ENCODE results near the gene UGT1A6.

UGT1A6 gene

GRCh38 chr2:233674314-233674713, 18.4 kb upstream of the UGT1A6 start:
- FAIRE-seq, result no peak
- TF ChIP-seq POLR2A (IDR thresholded peaks at IDR 0.05; ENCODE audit: low read depth, low read length), result no peak
- no peak for DNase-seq (ENCODE audit: insufficient read length, low spot score)

DNA sequence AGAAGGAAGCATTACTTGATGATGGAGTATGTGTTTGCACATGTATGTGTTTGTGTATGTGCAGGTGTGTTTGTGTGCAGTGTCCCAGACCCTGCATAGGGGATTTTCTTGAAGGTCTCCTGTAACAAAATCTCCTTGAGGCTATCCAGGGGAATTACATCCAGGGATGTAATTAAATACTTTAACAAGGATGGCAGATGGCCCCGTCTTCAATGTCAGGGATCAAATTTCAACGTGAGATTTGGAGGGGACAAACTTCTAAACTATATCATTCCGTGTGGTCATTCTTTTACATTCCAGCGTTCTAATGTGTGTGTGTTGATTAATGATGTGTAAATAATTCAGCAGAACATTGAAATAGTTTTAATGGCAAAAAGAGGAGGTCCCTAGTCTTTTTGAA, 17.7 kb upstream of the UGT1A6 start:
- FAIRE-seq (no peak), DNase-seq (ENCODE audit: insufficient read length, low spot score) (no peak)
- TF ChIP-seq POLR2A (IDR thresholded peaks at IDR 0.05; ENCODE audit: low read depth, low read length), result no peak

DNA sequence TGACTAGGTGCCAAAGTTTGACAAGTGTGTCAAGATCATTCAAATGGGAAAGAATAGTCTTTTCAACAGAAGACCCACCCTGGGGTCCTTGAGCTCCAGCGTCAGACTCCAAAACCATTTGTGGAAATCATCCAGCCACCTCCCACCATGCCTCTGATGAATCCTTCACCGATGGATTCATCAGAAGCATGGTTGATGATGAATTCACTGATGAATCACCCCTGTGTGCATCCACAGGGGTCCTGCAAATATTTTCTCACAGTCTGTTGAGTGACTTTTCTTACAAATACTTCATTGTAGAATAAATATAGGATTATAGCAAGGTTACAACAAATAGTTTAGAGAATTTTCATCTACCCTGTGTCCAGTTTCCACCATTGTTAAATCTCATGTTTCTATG, 16.6 kb upstream of the UGT1A6 start:
- no peak for TF ChIP-seq POLR2A (IDR thresholded peaks at IDR 0.05; ENCODE audit: low read depth, low read length)
- FAIRE-seq (peak; percentile 15), DNase-seq (ENCODE audit: insufficient read length, low spot score) (no peak)

- DNase-seq (ENCODE audit: insufficient read length, low spot score) (no peak), FAIRE-seq (no peak)
- no peak for TF ChIP-seq POLR2A (IDR thresholded peaks at IDR 0.05; ENCODE audit: low read depth, low read length)
Observed at GRCh38 chr2:233679196-233679595, 13.5 kb upstream of the UGT1A6 start.

- FAIRE-seq (no peak), DNase-seq (ENCODE audit: insufficient read length, low spot score) (no peak)
- no peak for TF ChIP-seq POLR2A (IDR thresholded peaks at IDR 0.05; ENCODE audit: low read depth, low read length)
Observed at GRCh38 chr2:233680361-233681045, 12.2 kb upstream of the UGT1A6 start.

DNA sequence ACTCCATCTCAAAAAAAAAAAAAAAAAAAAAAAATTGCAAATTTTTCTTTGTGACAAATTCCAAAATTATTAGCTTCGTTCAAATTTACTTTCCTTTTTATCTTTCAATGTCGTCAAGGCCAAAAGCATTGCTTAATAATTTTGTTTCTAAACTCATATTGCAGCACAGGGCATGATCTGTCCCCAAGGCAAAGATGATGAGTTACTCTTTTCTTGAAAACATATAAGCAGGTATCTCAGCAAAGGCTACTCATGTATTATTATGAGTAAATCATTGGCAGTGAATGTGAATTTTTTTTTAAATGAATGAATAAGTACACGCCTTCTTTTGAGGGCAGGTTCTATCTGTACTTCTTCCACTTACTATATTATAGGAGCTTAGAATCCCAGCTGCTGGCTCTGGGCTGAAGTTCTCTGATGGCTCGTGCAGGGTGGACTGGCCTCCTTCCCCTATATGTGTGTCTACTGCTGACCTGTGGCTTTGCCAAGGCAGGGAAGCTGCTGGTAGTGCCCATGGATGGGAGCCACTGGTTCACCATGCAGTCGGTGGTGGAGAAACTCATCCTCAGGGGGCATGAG, 11.1 kb upstream of the UGT1A6 start, which contains the start of gene UGT1A7:
UGT1A7 (plus strand) TSS at position 381 of the 579 bp plus-strand sequence; CDS start at position 418, 37 bp downstream.
- FAIRE-seq (no peak), DNase-seq (ENCODE audit: insufficient read length, low spot score) (no peak)
- no peak for TF ChIP-seq POLR2A (IDR thresholded peaks at IDR 0.05; ENCODE audit: low read depth, low read length)

DNA sequence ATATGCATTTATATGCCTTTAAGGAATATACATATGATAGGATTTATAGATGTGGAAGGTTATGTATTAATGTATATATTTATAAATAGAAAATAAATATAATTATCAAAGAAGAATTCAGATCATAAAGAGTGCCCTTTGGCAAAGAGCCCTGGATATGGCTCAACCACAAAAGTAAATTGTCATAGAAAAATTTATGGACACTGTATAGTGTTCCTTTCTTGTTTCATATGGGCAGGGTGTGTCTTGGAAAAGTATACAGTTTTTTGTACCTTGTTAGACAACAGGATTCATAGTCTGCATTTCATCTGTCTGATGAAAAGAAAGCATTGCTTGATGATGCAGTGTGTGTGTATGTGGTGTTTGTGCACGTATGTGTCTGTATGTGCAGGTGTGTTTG, 8.1 kb upstream of the UGT1A6 start:
- DNase-seq (ENCODE audit: insufficient read length, low spot score), result no peak
- TF ChIP-seq POLR2A (IDR thresholded peaks at IDR 0.05; ENCODE audit: low read depth, low read length), result no peak
- FAIRE-seq, result no peak

DNA sequence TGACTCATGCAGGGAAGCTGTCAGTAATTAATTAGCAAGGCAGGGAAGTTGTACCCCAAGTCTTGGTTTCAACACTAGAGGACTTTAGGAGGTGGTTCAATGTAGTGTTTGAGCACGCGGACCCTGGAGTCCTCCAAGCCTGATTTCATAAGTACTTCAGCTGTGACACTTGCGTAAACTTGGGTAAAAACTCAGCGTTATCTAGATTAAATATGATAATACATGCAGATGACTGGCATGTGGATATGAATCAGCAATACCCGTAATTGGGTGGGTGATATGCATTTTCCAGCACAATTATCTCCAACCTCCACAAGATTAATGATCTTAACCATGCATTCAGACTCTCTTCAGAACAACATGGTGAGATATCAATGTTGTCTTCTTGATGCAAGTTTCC, 5.8 kb upstream of the UGT1A6 start:
- no peak for TF ChIP-seq POLR2A (IDR thresholded peaks at IDR 0.05; ENCODE audit: low read depth, low read length)
- DNase-seq (ENCODE audit: insufficient read length, low spot score) (no peak), FAIRE-seq (no peak)

DNA sequence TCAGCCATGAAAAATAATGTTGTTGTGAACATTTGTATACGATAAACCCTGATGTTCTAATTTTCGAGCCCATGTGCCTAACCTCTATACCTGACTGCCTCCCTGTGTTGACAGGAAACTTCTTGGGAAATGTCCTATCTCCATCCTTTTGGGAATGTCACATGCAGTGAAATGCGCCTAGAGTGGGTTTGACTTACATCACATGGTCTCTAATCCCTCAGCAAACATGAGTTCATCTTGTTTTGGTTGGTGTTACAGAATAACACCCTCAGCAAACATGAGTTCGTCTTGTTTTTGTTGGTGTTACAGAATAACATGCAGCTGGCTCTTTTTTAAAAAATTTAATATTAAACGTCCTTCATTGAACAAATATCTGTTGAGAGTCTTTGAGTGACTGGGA, 4.3 kb upstream of the UGT1A6 start:
- DNase-seq (ENCODE audit: insufficient read length, low spot score), result no peak

DNA sequence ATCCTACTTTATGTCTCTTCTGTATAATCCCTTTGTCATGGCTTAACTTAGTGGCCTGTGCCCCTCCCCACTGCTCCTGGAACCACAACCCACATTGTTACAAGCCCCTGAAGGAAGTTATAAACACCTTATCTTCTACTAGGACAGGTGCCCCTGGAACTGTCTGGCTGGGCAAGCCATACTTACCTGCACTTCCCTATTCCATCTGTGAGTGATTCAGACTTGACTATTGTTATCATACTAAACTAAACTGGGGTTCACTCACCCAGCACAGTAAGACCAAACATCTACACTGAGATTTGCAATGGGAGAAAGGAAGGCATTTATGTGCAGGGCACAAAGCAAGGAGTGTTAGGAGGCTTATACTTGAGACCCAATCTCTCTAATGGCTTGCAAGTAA, 3.7 kb upstream of the UGT1A6 start:
- no peak for DNase-seq (ENCODE audit: insufficient read length, low spot score)
- FAIRE-seq, result no peak
- TF ChIP-seq POLR2A (IDR thresholded peaks at IDR 0.05; ENCODE audit: low read depth, low read length), result no peak

More for the DNA sequence above, 4.3 kb upstream of the UGT1A6 start:
- no peak for TF ChIP-seq POLR2A (IDR thresholded peaks at IDR 0.05; ENCODE audit: low read depth, low read length)
- no peak for FAIRE-seq

GRCh38 chr2:233689501-233689900, 3.2 kb upstream of the UGT1A6 start:
- DNase-seq (ENCODE audit: insufficient read length, low spot score), result no peak
- TF ChIP-seq POLR2A (IDR thresholded peaks at IDR 0.05; ENCODE audit: low read depth, low read length), result no peak
- no peak for FAIRE-seq

GRCh38 chr2:233690444-233690843, 2.2 kb upstream of the UGT1A6 start:
- DNase-seq (ENCODE audit: insufficient read length, low spot score) (no peak), FAIRE-seq (no peak)
- no peak for TF ChIP-seq POLR2A (IDR thresholded peaks at IDR 0.05; ENCODE audit: low read depth, low read length)

DNA sequence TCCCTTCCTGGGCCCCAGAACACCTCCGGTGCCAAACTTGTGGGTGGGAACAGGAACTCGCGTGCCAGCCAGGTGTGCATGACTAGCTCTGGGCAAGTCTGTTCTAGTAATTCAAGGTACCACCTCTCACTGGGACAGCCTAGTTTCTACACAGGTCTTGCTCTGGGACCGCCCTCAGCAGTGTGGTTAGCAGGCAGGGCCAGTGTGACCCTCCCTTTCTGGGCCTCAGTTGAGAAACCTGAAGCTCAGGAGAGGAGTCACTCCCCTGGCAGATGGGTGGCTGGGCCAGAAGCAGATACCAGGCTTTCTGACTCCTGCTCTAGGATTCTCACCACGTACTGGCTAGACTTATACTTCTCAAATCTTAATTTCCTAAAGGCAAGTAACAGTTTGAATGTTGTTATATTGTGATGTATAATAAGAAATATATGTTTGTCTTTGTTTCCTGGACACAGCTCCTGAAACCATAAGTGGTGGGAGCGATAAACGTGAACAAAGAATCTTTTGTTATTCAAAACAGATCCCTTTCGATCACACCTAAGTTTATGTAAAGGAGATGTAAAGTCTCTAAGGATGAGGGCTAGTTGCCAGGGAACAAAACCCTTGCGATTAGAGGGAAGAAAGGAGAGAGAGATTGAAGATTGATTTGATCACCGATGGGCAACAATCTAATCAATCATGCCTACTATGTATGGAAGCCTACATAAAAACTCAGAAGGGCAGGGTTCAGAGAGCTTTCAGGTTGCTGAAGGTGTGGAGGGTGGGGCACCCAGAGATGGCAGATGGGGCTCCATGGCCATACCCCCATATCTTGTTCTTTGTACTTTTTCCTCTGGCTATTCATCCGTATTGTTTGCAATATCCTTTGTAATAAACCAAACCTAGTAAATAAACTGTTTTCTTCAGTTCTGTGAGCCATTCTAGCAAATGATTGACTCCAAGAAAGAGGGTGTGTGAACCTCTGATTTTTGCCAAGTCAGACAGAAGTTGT, 952 bp upstream of the UGT1A6 start:
- no peak for TF ChIP-seq POLR2A (IDR thresholded peaks at IDR 0.05; ENCODE audit: low read depth, low read length)
- no peak for FAIRE-seq
- no peak for DNase-seq (ENCODE audit: insufficient read length, low spot score)

- TF ChIP-seq POLR2A (IDR thresholded peaks at IDR 0.05; ENCODE audit: low read depth, low read length), result no peak
- FAIRE-seq (no peak), DNase-seq (ENCODE audit: insufficient read length, low spot score) (no peak)
Observed at GRCh38 chr2:233693963-233694362, 1.3 kb downstream of the UGT1A6 start.
